ENCODE data around the gene SLC16A8.

The SLC16A8 gene

DNA sequence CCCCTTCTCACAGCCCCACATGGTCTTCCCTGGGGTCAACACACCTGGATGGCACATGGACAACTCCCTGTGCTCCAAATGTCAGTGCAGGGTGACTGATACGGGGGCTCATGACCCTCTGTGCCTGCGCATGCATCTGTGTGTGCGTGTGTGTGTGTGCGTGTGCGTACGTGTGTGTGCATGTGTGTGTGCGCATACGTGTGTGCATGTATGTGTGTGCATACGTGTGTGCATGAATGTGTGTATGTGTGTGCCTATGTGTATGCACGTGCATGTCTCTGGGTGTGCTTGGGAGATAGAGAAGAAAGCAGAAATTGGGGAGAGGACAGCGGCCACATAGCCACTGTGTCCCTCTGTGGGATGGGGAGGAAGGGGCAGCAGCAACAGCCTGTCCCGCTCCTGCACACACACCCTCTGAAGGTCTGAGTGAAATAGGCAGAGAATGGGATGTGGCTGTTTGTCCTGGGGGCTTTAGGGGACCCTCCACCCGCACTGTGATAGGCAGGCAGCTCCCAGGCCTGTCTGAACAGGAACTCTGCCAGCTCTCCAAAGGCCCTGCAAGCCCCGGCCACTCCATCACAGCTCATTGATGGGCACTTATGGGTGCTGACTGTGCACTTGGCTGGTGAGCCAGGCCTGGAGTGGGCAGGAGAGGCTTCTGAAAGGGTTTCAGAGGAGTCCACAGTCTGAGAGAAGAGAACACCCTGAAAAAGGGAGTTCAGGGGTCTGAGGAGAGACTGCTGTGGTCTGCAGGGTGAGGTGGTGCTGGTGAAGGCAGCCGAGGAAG lies 55.4 kb downstream of the SLC16A8 start:
- no peak for DNase-seq (ENCODE audit: low read depth)

All from T-helper 22 cell (primary cell).